HG03196 (cell line): ENCODE results near the gene AGTRAP.

ENCODE experiments used
- ATAC-seq: cut with Tn5 transposase; IDR thresholded peaks from one replicate; pipeline ENCODE4 v1.9.1; 2021; ENCODE audit not compliant: unreplicated experiment

Gene AGTRAP

DNA sequence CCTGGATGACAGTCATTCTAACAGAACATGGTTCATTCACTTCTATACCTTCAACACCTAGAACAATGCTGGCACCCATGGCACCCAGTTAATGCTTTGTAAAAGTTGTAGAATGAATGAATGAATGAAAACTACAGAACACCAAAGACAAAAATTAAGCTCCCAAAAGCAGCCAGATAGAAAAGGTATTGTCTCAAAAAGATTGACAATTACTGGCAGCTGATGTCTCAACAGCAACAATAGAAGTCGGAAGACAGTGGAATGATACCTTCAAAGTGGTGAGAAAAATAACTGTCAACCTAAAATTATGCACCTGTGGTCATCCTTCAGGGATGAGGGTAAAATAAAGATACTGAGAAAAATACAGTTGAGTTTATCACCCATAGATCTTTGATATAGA is 21.1 kb downstream of the AGTRAP start:
- ATAC-seq, result no peak

DNA sequence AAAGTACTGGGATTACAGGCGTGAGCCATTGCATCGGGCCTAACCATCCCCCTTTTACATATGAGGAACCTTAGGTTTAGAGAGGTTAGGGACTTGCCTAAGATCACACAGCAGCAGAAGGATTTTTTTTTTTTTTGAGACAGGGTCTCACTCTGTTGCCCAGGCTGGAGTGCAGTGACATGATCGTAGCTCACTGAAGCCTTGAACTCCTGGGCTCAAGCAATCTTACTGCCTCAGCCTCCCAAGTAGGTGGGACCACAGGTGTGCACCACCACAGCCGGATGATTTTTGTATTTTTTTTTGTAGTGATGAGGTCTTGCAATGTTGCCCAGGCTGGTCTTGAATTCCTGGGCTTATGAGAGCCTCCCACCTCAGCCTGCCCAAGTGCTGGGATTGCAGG is 23.9 kb downstream of the AGTRAP start:
- no peak for ATAC-seq

DNA sequence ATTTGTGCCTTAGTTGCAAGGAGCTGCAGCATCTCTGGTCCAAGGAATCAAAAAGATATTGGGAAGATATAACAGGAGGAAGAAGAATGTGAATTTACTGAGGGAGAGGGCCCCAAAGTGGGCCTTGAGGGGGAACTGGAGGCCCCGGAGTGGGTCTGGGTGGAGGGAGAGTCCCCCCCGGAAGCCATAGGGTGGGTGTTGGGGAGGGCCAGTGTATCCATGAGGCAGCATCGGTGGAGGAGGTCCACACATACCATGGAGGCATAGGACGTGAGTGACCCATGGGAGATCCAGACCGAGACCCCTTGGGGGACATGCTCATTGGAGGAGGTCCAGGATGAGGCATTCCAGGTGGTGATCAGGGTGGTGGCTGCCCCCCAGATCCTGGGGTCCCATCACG is 25.3 kb downstream of the AGTRAP start:
- no peak for ATAC-seq

DNA sequence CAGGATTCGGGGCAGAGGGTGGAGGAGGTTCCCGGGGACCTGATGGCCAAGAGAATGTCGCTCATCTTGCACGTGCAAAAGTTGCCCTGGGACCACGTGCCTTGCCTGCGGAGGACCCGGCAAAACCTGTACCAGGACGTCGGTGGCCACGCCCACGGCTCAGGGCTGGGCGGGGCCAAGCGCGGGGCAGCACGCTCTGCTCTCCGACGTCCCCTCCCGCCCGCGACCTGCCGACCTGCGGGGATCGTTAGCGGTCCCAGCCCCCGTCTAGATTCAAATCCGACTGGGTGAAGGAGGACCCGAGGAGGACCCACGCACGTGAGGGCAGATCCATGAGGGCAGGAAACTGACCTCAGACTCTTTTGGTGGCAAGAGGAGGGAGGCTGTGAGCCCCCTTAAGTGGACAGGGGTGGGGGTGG is 26.1 kb downstream of the AGTRAP start, which contains the start of gene C1orf167:
TSS of gene C1orf167 (plus strand) at position 206 of the 419 bp plus-strand sequence. CDS start 2,208 bp downstream, outside the sequence.
- ATAC-seq, result no peak

DNA sequence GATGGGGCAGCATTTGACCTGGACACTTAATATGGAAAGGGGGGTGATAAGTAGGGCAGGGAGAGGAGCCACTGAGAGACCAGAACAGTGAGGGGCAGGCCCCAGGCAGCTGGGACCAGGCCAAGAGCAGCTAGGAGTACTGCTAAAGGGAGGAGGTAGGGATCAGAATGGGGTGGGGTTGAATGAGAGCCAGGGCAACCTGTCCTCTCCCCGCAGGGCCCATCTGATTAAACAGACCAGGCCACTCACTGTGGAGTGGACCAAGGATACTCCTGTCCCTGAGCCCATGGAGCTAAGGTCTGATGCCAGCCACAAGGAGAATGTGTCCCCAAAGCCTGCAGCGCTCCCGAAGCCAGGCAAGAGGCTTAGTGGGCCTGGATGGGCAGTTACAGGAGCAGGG is 28.2 kb downstream of the AGTRAP start:
- no peak for ATAC-seq

DNA sequence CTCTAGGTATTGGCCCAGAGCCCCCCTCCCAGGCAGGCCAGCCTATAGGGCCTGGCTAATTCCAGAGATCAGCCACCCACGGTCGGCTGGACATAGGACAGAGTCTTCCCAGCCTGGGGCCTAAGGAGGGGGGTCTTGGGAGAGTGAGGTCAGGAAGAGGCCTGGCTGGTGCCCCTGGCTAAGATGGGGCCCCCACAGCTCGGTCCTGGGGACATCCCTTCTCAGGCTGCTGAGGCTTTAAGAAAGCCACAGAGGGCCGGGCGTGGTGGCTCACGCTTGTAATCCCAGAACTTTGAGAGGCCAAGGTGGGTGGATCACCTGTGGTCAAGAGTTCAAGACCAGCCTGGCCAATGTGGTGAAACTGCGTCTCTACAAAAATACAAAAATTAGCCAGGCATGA is 28.6 kb downstream of the AGTRAP start:
- ATAC-seq, result no peak

GRCh38 chr1:11765661-11766428 is 29.9 kb downstream of the AGTRAP start:
- no peak for ATAC-seq

DNA sequence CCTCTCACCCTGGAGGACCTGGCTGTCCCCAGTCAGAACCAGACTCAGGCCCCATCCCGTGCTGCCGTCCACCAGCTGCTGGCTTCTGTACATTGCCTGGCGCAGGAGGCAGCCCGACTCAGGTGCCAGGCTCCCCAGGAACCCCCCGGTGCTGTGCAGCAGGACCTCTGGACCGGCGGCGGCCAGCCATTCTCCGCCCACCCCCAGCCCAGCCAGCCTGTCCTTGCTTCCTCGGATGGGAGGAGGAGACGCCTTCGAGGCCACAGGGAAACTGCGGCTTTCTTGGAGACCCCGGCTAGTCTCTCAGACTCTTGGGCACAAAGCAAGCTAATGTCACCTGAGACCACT is 30.5 kb downstream of the AGTRAP start:
- no peak for ATAC-seq

DNA sequence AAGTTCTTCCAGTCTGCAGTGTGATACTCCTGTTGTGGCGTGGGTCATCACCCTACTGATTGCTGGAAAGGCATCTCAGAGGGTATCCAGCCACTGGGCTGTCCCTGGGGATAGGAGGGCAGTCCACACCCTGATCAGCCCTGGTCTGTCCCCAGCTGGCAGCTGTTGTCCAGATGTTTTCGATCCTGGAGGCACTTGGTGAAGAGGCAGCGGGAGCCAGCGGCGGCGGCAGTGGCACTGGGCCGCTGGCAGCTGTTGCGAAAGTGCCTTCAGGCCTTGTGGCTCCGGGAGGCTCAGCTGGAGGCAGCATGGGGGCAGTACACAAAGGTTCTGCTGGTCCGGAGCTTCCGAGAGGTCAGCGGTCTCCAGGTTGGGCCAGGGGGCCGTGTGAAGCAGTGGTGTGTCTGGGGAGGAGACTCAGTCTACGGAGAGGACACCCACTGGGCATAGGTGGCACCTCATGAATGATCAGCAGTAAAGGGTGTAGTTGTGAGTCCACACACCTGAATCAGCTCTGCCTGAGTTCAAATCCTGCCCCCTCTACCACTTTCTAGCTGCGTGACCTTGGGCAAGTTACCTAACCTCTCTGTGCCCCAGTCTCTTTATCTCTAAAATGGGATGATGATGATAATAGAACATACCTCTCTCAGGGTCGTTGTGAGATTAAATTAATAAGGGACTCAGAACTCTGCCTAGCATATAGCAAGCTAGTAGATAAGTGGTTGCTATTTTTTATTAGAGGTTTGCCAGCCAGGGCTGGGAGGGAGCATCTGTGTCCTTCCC is 32.2 kb downstream of the AGTRAP start:
- no peak for ATAC-seq

- ATAC-seq, result no peak
These were observed 32.9 kb downstream of the AGTRAP start for GRCh38 chr1:11768821-11769220.

GRCh38 chr1:11769274-11769673 is 33.3 kb downstream of the AGTRAP start:
- no peak for ATAC-seq

DNA sequence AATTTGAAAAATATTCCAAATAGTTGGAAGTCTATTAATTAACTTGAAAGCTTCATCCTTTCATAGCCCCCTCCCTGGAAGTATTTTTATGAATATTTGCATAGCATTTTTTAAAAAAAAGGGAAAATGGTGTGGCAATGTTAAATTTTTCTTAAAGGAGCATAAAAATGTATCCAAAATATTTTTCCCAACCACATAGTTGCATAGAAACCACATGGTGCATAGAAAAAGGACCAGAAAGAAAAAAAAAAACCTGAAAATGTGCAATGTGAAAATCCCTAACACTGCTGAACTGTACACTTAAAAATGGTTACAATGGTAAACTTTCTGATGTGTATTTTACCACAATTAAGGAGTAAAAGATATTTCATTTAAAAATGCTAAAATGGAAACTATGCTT is 34.1 kb downstream of the AGTRAP start:
- no peak for ATAC-seq

DNA sequence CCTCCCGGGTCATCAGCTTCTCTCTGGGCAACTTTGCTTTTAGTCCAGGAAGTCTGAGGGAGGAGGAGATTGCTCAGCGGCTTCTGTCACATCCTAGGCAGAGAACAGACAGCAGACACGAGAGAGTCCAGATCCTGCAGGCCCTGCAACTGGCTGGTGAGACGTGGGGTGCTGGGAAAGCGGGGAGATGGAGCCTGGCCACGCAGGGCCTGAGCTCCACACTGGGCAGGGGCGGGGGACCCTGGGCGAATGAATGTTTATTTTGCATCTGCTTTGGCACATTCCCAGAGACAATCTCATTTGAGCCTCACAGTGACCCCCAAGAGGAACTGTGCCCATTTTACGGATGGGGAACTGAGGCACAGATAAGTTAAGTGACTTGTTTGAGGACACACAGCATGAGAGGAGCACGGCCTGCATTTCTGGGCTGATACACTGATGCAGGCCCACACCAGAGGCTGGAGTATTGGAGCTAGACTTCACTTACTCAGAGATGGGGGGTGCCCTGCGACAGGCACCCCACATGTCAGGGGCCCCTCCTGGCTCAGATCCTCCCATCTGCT is 35.6 kb downstream of the AGTRAP start:
- no peak for ATAC-seq

DNA sequence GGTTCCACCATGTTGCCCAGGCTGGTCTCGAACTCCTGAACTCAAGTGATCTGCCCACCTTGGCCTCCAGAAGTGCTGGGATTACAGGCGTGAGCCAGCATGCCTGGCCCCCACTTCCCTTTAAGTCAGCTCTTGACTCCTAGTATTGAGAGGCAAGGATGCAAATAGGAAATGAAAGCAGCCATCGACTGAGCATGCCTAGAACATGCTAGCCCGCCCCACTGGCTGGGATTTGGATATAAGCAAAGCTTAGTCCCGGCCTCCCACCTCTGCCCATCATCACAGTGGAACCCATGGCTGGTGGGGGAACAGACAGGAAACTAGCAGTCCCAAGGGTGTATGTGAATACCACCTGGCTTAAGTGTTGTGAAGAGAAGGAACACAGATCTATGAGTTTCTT is 36.5 kb downstream of the AGTRAP start:
- ATAC-seq, result no peak

DNA sequence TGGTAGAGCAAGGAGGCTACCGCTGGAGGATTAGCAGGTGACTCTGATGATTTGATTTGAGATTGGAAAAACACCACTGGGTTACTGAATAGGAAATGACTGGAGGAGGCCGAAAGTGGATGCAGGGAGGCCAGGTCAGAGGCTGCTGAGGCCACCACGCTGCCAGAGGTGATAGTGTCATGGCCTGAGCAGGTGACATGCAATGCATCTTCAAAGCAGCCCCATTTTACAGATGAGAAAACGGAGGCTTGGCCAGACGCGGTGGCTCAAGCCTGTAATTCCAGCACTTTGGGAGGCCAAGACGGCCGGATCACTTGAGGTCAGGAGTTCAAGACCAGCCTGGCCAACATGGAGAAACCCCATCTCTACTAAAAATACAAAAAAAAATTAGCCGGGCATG is 38.8 kb downstream of the AGTRAP start:
- no peak for ATAC-seq

- no peak for ATAC-seq
These were observed 41.9 kb downstream of the AGTRAP start for GRCh38 chr1:11777658-11778322.

GRCh38 chr1:11778336-11778735 is 42.4 kb downstream of the AGTRAP start:
- no peak for ATAC-seq

- no peak for ATAC-seq
These were observed 43.1 kb downstream of the AGTRAP start for GRCh38 chr1:11778844-11779623.

DNA sequence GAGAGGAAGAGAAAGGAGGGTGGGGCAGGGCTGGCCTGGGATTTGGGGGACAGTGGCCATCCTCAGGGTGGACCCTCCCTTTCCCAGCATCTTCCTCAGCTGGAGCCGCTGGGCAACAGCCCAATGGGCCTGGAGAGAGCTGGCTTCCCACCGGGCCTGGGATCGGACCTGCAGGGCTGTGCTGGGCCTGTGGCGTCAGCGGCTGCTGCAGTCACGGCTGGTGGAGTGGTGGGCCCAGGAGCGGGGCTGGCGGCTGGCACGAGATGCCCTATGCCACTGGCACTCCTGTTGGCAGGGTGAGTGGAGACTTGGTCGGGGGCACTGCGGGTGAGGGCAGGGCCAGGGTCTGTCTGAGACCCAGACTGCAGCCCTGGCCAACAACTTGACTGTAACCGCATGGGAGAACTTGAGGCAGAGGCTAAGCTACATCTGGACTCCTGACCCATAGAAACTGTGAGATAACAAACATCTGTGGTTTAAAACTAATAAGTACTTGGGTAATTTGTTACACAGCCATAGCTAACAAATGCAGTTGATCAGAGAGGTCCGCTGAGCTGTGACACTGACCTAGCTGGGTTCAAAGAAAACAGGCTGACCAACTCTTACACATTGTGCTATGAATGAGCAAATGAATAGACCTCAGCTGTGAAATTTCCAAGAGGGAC is 43.9 kb downstream of the AGTRAP start:
- ATAC-seq, result no peak
